ENCODE data around the gene METRNL.
"Not testable (repeated sequence)": the region's sequence is repeated elsewhere in the genome, so short reads cannot be mapped to it uniquely, and the experiment has no call there.

Gene METRNL

DNA sequence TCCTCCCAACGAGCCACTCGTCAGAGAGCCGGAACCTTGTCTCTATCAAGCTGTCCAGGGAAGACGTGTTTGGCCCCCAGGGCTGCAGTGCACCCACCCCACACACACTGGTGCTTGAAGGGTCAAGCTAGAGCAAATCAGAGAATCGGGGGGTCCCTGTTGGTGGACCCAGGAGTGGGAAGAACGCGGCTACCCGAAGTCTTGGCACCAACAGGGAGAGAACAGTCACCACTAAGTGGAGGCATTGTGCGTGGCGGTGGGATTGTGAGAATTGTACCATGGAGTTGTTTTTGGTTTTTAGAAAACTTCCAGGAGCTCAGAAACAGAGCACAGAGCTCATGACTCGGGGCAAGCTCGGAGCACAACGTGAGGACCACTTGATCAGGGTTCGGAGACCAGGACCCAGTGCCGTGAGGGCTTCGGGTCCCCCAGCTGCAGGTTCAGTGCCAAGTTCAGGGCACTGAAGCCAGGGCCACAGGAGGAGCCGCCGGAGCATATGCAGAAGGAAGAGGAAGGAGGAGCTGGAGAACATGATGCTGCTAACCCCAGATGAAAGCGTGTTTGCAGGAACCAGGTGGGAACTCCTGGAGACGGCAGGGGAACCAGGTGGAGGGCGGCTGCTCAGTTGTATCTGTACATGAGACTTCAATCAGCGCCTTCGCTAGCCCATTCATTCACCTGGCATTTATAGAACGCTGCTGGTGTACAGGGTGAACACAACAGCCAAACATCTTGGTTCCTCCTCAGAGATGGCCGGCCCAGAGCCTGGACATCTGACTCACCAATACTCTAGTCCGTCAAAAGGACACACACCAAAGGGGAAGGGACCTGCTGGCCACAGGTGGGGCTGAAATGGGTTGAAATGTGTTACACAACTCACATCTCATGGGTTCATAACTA, 42.8 kb downstream of the METRNL start:
- no peak for DNase-seq (ENCODE audit: low read depth in 2 of 2)

DNA sequence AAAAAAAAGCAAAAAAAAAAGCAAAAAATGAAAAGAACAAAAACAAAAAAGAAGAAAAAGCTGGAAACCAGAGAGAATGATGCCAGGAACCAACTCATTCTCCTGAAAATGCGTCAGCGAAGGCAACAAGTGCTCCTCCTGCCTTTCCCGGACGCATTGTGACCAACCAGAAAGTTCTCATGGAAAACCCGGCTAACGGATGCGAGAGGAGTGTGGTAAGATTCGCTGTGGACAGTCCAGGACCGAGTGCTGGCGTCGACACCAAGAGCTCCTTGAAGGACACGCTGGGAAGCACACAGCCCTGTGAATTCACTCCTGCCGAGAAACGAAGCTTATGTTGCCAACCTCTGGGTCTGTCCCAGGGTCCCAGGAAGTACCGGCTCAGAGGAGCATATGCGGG, 43.4 kb downstream of the METRNL start:
- DNase-seq (ENCODE audit: low read depth in 2 of 2): no peak

DNA sequence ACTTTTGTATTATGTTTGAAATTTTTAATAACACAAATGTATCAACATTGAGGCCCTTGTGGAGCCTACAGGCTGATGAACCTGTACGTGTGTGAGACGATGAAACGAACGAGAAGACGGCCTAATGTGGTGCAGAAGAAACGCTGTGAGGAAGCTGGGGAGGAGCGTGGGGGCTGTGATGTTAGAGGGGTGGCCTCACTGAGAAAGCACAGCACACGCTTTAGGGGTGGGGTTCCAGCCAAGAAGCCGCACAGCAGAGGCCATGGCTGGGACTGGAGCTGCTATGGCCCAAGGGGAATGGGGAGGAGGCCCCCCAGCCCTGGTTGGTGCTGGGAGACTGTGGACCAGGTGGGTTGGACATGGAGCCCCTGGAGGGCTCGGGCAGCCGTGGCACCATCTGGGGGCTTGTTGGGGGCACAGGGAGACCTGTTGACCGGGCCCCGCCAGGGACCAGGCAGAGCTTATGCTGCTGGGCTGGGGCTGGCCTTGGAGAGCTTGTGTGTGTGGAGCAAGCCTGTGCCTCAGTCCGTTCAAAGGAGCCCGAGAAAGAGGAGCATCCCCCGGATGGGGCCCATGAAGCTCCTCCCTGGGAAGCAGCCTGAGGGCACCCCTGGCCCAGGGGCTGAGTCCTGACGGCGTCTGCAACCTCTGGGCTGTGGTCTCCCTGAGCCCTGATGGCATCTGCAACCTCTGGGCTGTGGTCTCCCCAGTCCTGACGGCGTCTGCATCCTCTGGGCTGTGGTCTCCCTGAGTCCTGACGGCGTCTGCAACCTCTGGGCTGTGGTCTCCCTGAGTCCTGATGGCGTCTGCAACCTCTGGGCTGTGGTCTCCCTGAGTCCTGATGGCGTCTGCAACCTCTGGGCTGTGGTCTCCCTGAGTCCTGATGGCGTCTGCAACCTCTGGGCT, 44.7 kb downstream of the METRNL start:
- no peak for DNase-seq (ENCODE audit: low read depth in 2 of 2)

DNA sequence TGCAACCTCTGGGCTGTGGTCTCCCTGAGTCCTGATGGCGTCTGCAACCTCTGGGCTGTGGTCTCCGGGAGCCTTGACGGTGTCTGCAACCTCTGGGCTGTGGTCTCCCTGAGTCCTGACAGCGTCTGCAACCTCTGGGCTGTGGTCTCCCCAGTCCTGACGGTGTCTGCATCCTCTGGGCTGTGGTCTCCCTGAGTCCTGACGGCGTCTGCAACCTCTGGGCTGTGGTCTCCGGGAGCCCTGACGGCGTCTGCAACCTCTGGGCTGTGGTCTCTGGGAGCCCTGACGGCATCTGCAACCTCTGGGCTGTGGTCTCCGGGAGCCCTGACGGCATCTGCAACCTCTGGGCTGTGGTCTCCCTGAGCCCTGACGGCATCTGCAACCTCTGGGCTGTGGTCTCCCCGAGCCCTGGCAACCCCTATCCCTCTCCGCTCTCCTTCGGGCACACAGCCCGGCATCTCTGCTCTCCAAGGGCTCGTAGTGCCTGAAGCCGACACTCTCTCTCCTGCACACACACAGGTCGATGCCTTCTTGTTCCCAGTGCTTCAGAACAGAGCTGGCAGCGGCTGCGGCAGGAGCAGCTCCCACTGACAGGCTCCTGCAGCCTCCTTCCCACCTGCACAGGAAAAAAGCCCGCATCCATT, 45.6 kb downstream of the METRNL start:
- no peak for DNase-seq (ENCODE audit: low read depth in 2 of 2)

DNA sequence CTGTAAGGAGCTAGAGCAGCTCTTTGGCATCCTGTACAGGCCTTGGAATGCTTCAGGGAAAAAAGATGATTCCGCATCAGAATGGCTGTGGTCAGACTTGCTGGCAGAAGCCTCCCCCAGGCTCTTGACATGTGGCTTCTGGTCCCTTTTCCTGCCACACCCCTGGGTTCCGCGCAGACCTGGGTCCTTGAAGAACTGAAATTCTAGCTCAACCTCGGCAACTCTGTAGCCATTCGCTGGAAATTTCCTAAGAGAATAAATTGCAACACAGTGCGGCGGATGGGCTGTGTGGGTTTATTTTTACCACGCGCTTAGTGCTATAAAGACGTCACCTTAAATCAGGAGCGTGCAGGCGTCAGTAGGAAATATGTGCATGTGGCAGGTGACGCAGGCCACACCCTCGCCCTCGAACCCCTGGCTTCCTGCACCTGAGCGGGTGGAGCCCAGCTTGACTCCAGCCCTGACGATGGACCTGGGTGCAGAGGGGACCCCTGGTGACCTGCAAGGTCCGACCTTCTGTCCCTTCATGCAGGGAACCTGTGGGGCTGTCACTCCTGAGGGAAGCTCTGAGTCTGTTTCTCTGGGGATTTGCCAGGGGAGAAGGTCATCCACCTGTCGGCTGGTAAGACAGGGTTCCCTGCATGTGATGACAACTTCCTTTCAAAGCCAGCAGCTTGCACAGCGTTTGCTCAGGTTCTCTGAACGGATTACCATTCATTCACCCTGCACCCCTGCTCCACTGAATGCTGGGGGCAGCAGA, 46.3 kb downstream of the METRNL start:
- DNase-seq (ENCODE audit: low read depth in 2 of 2): no peak

DNA sequence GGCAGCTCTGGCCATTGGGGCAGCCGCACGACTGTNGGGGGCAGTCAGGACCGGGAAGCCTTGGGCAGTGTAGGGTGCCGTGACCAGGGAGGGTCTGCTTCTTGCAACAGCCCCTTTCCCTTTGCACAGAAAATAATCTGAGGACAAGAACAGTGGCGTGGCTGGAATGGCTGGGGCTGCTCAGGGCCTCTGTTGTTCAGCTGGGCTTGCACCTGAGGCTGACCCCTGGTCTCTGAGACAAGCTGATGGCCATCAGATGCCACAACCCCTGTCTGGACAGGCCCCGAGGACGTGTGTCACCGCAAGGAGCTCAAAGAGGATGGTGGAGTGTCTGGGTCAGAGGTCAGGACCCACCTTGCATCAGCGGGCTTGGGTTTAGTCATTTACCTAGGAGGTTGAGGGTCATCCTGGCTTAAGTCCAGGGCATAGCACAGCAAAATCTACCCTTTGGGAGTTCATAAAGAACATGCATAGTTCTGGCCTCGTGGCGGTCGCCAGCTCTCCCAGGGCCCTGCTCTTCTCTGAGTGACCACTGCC, 46.9 kb downstream of the METRNL start:
- no peak for DNase-seq (ENCODE audit: low read depth in 2 of 2)

DNA sequence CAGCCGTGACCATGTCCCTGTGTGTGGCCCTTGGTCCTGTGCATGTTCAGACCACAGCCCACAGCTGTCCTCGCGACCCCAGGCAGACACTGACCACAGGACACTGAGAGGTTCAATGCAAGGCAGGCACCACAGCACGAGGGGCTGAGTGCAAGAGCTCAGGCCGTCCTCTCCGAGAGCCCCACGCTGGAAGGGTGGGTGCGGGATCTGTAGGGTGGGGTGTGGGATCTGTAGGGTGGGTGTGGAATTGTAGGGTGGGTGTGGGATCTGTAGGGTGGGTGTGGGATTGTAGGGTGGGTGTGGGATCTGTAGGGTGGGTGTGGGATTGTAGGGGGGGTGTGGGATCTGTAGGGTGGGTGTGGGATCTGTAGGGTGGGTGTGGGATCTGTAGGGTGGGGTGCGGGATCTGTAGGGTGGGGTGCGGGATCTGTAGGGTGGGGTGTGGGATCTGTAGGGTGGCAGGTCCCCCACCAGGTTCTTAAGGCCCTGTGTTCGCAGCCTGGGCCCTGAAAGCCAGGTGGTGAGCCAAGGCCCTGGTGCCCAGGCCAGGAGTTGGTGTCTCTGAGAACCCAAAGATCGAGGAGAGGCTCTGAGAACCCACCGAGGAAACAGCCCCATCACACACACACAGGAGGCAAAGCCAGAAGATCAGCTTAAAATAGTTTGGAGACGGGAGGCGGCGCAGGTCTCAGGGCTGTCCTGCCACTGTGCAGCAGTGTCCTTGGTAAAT, 48.2 kb downstream of the METRNL start:
- DNase-seq (ENCODE audit: low read depth in 2 of 2): no peak

DNA sequence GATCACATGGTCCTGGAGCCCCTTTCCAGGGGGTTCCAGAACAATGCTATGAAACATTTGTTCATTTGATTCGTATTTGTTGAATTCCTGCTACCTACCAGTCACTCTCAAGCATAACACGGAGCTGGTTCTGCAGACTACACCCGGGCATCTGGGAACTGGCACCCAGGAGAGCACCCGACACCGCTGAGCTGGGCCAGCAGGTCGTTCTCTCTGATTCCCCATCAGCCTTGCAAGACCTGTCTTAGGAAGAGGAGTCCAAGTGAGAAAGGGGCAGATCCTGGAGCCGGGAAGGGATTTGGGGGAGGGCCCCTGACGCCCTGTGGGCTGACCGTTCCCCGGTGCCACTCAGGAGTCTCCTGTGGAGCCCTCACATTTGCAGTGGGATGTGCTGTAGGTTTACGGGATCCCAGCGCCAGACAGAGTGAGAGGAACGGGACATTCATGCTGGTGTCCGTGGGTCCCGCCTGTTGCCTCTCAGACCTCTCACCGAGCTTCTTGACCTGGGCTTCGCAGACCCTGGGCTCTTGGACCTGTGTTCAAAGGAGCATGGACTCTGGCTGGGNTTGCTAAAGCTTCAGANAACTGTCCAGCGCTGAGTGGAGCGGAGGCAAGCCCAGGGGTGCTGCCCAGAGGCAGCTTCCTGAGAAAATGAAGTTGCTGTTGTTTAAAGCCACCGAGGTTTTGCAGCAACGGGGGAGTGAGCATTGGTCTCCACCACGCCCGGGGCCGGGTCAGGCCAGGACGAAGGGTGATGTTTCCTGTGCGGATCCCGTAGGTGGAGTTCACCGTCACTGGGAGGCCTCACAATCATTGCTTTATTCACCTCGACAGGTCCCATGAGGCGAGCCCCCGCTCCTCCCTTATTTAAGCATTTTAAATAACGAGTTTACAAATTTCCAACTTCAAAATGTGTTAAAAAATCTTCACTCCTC, 49.2 kb downstream of the METRNL start:
- DNase-seq (ENCODE audit: low read depth in 2 of 2): no peak

DNA sequence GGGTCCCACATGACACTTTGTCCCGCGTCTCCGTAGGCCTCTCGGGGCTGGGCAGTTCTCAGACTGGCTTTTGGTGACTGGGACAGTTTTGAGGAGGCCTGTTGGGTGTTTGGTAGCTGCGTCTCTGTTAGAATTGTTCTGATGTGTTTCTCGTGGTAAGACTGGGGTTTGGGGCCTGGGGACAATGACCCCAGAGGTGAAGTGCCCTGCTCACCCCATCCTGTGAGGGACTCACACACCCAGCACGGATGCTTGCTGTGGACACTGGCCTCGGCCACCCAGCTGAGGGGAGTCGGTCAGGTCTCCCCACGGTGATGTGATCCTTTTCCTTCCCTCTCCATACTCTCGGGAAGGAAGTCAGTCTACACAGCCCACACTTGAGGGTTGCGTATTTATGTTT, 50.3 kb downstream of the METRNL start:
- DNase-seq (ENCODE audit: low read depth in 2 of 2): no peak

DNA sequence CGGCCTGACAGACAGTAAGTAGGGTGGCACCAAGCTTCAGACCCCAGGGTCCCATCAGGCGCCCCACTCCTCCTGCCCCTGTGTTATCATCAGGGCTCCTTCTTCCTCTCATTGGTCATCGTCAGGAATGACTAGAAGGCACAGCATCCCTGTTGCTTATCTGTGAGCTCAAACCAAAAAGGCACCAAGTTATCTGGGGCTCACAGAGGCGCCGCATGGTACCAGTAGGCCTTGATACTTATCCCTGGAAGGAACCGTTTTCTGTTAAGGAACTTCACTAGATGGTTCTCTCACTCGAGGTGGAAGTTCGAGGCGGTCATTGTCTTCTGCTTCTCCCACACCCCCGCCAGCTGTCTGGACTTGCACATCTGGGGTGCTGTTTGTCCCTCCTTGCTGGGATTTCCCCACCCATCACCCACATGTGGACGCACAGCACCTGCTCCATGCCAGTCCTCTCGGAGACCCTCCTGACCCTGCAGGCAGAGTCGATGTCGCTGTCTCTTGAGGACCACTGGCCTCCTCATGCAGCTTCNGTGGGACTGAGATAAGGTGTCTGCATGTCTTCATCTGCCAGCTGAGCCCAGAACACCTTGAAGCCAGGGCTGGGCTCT, 52.1 kb downstream of the METRNL start:
- DNase-seq (ENCODE audit: low read depth in 2 of 2): no peak

DNA sequence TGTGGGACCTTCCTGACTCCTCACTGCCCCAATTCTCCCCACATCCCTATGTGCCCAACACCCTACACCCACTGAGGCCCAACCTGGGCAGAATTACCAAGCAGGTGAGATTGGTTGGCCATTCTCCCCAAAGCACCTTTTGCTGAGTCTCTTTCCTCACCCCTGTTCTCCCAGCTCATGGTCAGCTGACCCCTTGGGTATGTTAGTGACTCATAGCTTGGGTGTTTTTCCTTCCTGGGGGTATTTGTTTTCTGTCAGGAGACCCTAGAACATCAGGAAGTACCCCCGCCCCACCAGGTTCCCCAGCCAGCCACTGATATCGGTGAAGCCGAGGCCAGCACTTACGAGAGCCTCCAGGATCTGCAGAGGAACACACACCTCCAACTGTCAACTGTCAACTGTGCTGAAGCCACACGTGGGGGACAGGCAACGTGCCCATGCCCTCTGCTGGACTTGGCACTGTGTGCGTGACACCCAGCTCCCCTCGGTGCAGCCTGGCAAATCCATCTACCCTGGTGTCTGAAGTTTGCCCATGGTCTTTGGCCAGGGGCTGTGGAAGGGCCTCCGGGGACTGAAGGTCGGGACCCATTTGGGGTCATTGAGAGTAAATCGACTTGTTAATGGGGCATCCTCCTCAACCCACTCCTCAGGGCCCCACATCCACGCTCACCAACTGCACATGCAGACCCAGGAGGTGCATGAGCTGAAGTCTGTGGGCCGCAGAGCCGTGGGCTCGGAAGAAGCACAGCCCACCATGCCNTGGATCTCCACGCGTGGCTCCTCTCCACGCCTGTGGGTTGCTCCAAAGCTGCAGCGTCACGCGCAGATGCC, 53.1 kb downstream of the METRNL start:
- no peak for DNase-seq (ENCODE audit: low read depth in 2 of 2)

DNA sequence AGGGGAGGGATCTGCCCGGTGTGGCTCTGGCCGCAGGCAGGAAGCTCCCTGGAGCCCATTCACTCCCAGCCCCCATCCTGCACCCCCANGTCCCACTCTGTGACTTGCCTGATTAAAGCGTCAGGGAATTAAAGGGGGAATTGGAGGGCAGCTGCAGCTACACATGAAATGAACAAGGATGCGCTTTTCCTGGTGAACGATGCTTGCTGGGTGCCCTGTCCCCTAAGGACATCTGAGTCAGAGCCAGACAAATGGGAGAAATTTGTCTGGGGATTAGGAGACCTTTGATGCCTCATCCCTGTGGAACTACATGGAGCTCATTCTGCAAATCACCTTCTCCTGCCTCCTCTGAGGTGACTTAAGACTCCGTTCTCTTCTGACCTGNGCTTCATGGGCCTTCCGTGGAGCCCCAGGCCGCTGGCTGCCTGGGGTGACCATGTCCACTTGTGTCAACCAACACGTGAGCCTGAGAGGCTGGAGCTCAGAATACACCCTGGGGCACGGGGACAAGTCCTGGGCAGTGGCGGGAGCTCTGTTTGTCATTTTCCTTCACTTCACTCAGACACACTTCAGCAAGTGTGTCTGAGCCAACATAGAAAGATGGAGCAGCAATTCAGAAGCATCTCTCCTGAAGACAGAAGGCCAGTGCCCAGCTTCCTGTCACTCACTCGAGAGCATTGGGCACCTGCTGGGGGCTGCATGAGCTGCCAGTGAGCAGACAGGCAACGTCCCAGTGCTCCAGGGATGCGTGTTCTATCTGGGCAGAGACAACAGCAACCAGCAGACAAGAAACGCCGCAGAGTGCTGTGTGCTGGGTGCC, 54.1 kb downstream of the METRNL start:
- DNase-seq (ENCODE audit: low read depth in 2 of 2): no peak

DNA sequence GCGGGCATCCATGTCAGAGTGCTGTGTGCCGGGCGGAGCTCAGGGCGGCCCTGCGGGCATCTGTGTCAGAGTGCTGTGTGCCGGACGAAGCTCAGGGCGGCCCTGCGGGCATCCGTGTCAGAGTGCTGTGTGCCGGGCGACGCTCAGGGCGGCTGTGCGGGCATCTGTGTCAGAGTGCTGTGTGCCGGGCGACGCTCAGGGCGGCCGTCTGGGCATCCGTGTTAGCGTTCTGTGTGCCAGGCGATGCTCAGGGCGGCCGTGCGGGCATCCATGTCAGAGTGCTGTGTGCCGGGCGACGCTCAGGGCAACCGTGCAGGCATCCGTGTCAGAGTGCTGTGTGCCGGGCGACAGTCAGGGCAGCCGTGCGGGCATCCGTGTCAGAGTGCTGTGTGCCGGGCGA, 55.0 kb downstream of the METRNL start:
- not testable (repeated sequence) for DNase-seq (ENCODE audit: low read depth in 2 of 2)

DNA sequence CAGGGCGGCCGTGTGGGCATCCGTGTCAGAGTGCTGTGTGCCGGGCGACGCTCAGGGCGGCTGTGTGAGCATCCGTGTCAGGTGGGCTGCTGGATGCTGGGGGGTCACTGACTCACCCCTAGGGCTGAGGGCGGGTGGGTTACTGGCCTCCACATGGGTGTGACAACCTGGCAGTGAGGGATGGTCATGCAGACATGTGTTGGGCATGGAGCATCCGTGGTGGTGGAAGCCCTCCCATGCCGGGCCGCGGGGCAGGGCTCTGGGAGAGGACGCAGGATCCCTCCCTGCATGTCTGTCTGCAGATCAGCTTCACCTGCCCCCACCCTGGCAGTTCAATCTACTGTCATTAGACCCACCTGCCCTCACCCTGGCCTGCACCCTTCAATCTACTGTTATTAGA, 56.3 kb downstream of the METRNL start:
- DNase-seq (ENCODE audit: low read depth in 2 of 2): no peak

DNA sequence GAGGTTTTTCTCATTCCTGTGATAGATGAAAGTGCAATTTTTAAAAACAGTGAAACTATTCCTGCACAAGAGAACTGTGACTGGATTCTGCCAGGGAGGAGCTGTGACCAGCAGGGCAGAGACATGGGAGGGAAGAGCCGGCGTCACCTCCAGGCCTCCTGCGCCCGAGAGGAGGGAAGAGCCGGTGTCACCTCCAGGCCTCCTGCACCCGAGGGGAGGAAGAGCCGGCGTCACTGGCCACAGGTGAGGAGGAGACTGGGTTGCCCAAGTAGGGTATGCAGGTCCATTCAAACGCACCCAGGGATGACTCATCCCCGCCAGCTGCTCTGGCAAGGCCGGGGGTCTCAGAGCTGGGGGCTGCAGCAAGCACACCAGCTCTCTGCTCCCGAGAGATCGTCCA, 56.7 kb downstream of the METRNL start:
- DNase-seq (ENCODE audit: low read depth in 2 of 2): no peak

DNA sequence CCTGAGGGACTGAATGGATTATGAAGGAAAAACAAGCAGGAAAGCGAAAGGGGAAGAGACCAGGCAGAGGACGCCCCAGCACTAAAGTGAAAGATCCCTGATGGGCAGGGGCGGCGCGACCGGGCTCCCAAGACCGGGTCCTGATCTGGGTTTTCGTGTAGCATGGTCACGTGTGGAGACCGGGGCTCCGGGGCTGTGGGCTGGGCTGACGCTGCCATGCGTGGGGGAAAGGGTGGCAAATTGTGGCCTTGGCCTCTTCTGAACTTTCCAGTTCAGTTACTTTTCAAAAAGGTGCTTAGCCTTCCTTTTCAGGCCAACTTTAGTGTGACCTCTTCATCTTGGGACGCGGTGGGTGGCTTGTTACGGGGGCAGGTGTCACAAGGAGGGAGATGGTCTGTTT, 57.5 kb downstream of the METRNL start:
- no peak for DNase-seq (ENCODE audit: low read depth in 2 of 2)

DNA sequence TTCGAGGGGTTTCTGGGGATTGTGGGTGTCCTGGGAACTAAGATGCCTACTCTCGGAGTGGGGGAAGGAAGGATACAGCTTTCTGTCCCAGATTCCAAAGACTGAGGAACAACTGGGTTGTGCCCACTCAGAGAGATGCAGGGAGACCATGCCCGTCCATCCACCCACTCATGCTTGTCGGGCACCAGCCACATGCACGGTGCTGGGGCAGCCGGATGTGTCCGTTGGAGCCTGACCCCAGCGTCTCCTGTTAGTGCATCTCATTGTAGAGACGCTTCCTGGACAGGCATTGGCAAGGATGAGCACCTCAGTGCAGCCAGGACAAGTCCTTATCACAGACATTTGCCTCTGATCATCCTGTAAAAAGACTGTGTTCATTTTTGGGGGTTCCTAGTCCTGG, 58.1 kb downstream of the METRNL start:
- DNase-seq (ENCODE audit: low read depth in 2 of 2): no peak

Data from stimulated activated CD4-positive, alpha-beta T cell treated with anti-CD3 and anti-CD28 coated beads, Interleukin-12 subunit alpha, Interleukin-12 subunit beta, amount 100 ng/mL, for 24 hours (primary cell).